Right lobe of liver (tissue), 6 donors: ENCODE results near the gene PIK3CD. TPM values are rescaled to one million over a fixed set of nuclear protein-coding genes. Genes with fewer than 3 reads are reported as not detected.
"Not testable (repeated sequence)": the region's sequence is repeated elsewhere in the genome, so short reads cannot be mapped to it uniquely, and the experiment has no call there.

Source experiments
- ATAC-seq, 4 donors: fragments of 200-7000 bp; cut with Tn5 transposase; one replicate each; pipeline ENCODE4 v1.9.1; 2020; ENCODE audit warnings: mild to moderate bottlenecking in 4 of 4, moderate library complexity in 4 of 4
- DNase-seq, 3 donors: peaks; one replicate each; pipeline ENCODE4 v3.0.0-alpha.2; 2020
- H3K27ac ChIP-seq, 3 donors: fragments of 200-600 bp; one replicate each; pipeline ENCODE4 v1.8.0; 2022
- H3K27me3 ChIP-seq, 2 donors: fragments of 200-600 bp; one replicate each; pipeline ENCODE4 v1.8.0; 2022
- H3K36me3 ChIP-seq, 4 donors: fragments of 200-600 bp; sonication (generic) in 1 of 4; one replicate each; pipeline versions ENCODE4 v1.5.1 to v1.8.0; 2017 to 2022; ENCODE audit warnings: control low read depth in 1 of 4
- H3K4me1 ChIP-seq, 4 donors: fragments of 200-600 bp; sonication (generic) in 1 of 4; one replicate each; pipeline versions ENCODE4 v1.5.1 to v1.8.0; 2017 to 2022; ENCODE audit warnings: control low read depth in 1 of 4
- H3K4me3 ChIP-seq, 3 donors: fragments of 200-600 bp; one replicate each; pipeline ENCODE4 v1.8.0; 2022
- H3K9me3 ChIP-seq, 4 donors: fragments of 200-600 bp; sonication (generic) in 1 of 4; one replicate each; pipeline versions ENCODE4 v1.5.1 to v1.8.0; 2017 to 2022; ENCODE audit warnings: control low read depth in 1 of 4
- POLR2A ChIP-seq: fragments of 450-650 bp; IDR thresholded peaks from one replicate; pipeline ENCODE4 v1.6.1; 2017; ENCODE audit warnings: antibody characterized with exemption, mild to moderate bottlenecking
- WGBS: methylation state at CpG from one replicate; pipeline ENCODE4 v1.1.6; 2018; ENCODE audit warnings: low coverage, low lambda C conversion rate; ENCODE audit not compliant: insufficient coverage; ENCODE audit errors: missing lambda C conversion rate; 5-methylcytosine and 5-hydroxymethylcytosine counted together
- intact Hi-C, 2 donors: fragments of 100-400 bp; cut with DNase I; formaldehyde crosslinking; loops; one replicate each; pipeline versions ENCODE4 v1.11.2 to v1.14.1; 2022
- total RNA-seq, 6 experiments: library from RNA; depleted of rRNA in 2 of 6; stranded (reverse); fragments of >200 nt in 2 of 6; fragmentation: NEBNext Ultra II Directional in 3 of 6; extraction: Animal tissue kit (Norgen Biotek cat#: 25700) in 3 of 6; gene quantifications; one replicate each; pipeline versions ENCODE4 v1.1.0 to v1.2.4, GENCODE V29; 2016 to 2023
- TF ChIP-seq, protein P1 (sequence below), 4 donors: fragments of 200-600 bp in 3 of 4; fragments of 450-650 bp in 1 of 4; IDR thresholded peaks; one replicate each; pipeline versions ENCODE4 v1.5.1 to v1.8.0; 2016 to 2022; ENCODE audit warnings: antibody characterized with exemption in 4 of 4, mild to moderate bottlenecking in 2 of 4
- donor health status: DM: no; HTN: yes; CAD: no.
- donor health status: DM: no; HTN: no; CAD: no.
- donor health status: DM: no; HTN: no; CAD: no.
- donor health status: DM: no; HTN: yes; CAD: no.
- donor health status: DM: no; HTN: yes; CAD: no.

Gene PIK3CD
- total RNA-seq, 6 experiments from 2014 or later, result 1.4 to 5.8 (median 2.6) TPM

DNA sequence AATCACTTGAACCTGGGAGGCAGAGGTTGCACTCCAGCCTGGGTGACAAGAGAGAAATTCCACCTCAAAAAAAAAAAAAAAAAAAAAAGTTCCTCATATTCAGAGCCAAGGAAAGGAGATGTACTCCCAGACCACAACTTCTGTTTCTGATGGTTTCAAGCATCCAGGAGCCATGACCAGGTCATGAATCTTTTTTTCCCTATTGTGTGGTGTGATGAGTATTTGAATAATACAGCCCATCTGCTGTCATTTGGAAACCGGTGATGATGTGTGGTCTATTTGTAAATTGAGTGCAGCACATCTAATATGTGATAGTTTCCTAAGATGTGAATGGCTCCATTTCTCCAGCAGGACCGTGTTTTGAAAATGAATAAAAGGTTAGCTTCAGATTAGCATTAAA, 18.6 kb downstream of the PIK3CD start:
- Histone ChIP-seq H3K27ac (no peak overlapping the region), H3K27me3 (no peaks in the 10 kb centered on the region), H3K4me1 (no peaks in the 10 kb centered on the region), H3K9me3 (no peaks in the 10 kb centered on the region), H3K36me3 (no peaks in the 10 kb centered on the region), H3K4me3 (no peak overlapping the region)
- TF ChIP-seq, protein P1, sequence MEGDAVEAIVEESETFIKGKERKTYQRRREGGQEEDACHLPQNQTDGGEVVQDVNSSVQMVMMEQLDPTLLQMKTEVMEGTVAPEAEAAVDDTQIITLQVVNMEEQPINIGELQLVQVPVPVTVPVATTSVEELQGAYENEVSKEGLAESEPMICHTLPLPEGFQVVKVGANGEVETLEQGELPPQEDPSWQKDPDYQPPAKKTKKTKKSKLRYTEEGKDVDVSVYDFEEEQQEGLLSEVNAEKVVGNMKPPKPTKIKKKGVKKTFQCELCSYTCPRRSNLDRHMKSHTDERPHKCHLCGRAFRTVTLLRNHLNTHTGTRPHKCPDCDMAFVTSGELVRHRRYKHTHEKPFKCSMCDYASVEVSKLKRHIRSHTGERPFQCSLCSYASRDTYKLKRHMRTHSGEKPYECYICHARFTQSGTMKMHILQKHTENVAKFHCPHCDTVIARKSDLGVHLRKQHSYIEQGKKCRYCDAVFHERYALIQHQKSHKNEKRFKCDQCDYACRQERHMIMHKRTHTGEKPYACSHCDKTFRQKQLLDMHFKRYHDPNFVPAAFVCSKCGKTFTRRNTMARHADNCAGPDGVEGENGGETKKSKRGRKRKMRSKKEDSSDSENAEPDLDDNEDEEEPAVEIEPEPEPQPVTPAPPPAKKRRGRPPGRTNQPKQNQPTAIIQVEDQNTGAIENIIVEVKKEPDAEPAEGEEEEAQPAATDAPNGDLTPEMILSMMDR (IDR thresholded peaks at IDR 0.05), result no peak
- TF ChIP-seq POLR2A, result no peak
- intact Hi-C loops, result no loop called here
- WGBS, result 51% methylated on average over 2 of the region's 2 CpGs
- DNase-seq (no peak), ATAC-seq (no peak)

DNA sequence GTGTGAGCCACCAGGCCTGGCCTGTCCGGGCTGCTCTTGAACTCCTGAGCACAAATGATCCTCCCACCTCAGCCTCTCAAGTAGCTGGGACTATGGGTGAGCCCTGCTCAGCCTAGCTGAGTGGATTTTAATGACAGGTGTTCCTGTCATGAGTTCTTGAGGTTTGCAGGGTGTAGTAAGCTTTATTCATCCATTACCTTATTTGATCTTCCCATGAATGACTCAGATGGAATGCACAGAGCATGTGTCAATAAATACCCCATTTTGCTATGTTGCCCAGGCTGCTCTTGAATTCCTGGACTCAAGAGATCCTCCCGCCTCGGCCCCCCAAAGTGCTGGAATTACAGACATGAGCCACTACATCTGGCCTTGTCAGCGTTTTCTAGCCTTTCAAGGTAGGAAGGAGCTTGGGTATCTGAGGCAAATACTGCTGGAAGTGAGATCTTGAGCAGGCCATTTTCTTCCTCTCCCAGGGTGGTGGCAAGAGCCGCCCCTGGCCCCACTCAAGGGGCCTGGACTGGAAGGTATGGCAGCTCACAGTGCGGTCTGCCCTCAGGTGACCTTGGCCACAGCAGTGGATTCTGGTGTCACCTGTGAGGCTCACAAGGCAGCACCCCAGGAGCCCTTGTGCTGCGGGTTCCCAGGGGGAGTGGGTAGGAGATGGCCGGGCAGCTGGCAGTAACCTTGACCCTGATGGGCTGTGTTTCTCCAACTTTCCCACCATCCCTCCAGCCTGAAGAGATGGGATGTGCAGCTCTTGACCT, 20.0 kb downstream of the PIK3CD start:
- Histone ChIP-seq H3K4me3 (no peak overlapping the region), H3K9me3 (no peaks in the 10 kb centered on the region), H3K27me3 (no peaks in the 10 kb centered on the region), H3K36me3 (no peaks in the 10 kb centered on the region), H3K4me1 (no peaks in the 10 kb centered on the region), H3K27ac (no peak overlapping the region)
- TF ChIP-seq, protein P1 (IDR thresholded peaks at IDR 0.05), result no peak
- TF ChIP-seq POLR2A, result no peak
- DNase-seq, result no peak
- no peak for ATAC-seq
- 68% methylated on average over 2 of the region's 8 CpGs for WGBS
- intact Hi-C loops, result no loop called here

DNA sequence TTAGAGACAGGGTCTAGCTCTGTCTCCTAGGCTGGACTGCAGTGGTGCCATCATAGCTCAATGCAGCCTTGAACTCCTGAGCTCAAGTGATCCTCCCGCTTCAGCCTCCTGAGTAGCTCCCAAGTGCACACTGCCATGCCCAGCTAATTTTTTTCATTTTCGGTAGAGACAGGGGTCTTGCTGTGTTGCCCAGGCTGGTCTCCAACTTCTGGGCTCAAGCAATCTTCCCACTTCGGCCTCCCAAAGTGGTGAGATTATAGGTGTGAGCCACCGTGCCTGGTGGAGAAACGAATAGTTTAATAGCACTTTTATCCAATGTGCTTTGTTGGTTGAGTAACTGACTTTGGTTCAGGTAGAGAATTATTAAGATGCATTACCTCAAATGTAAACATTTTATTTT, 20.9 kb downstream of the PIK3CD start:
- intact Hi-C loops, result no loop called here
- TF ChIP-seq, protein P1 (IDR thresholded peaks at IDR 0.05), result no peak
- no peak for TF ChIP-seq POLR2A
- no peak for ATAC-seq

DNA sequence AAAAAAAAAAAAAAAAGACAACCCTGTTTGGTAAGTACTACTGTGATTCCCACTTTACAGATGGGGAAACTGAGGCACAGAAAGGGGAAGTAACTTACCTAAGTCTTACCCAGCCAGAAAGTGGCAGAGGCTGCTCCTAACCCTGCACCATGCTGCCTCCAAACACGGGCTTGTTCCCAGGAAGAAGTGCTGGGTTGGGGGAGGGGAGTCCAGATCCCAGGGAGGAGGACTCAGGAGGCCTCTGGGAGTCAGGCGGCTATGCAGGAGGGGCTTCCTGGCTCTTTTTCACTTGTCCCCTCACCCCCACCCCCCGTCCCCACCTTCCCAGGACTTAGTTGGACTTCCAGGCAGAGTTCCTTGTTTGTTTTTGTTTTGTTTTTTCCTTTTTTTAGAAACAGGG, 23.9 kb downstream of the PIK3CD start:
- Histone ChIP-seq H3K27ac (no peak overlapping the region), H3K36me3 (no peaks in the 10 kb centered on the region), H3K9me3 (no peaks in the 10 kb centered on the region), H3K4me1 (no peaks in the 10 kb centered on the region), H3K27me3 (no peaks in the 10 kb centered on the region), H3K4me3 (no peak overlapping the region)
- intact Hi-C loops, result no loop called here
- no peak for TF ChIP-seq POLR2A
- TF ChIP-seq, protein P1 (IDR thresholded peaks at IDR 0.05), result no peak
- ATAC-seq (no peak), DNase-seq (no peak)
- 47% methylated on average over 2 of the region's 3 CpGs for WGBS

More for the DNA sequence above, 20.9 kb downstream of the PIK3CD start:
- Histone ChIP-seq H3K36me3 (no peaks in the 10 kb centered on the region), H3K4me3 (no peak overlapping the region), H3K4me1 (no peaks in the 10 kb centered on the region), H3K27me3 (no peaks in the 10 kb centered on the region), H3K27ac (no peak overlapping the region), H3K9me3 (no peaks in the 10 kb centered on the region)
- DNase-seq, result no peak
- 81% methylated on average over 5 of the region's 5 CpGs for WGBS

DNA sequence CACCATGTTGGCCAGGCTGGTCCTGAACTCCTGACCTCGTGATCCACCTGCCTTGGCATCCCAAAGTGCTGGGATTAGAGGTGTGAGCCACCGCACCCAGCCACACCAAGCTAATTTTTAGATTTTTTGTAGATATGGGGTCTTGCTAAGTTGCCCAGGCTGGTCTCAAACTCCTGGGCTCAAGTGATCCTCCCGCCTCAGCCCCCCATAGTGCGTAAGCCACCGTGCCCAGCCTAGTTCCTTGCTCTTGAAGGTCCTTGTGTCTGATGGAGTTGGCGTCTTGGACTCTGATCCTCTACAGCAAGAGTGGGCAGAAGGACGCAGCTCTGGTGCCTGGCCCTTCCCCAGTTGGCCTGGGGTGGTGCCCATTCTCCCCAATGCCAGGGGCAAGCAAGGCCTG, 24.6 kb downstream of the PIK3CD start:
- H3K4me3 ChIP-seq, H3K27me3 ChIP-seq, H3K36me3 ChIP-seq, H3K4me1 ChIP-seq, H3K9me3 ChIP-seq, ATAC-seq, H3K27ac ChIP-seq, intact Hi-C loops, DNase-seq: not testable (repeated sequence)
- 89% methylated on average over 2 of the region's 7 CpGs for WGBS
